ENCODE measurements around the gene LSP1.

LSP1 gene

GRCh38 chr11:1838077-1838425 is 14.8 kb upstream of the LSP1 start:
- DNase-seq: no peak

GRCh38 chr11:1838426-1839144 is 14.3 kb upstream of the LSP1 start, which contains the start of gene TNNI2:
TNNI2 (plus strand) TSS chr11:1838981; CDS start chr11:1839697, 716 bp downstream.
- DNase-seq: no peak

GRCh38 chr11:1839204-1839923 is 13.5 kb upstream of the LSP1 start:
- DNase-seq: no peak

- peak; percentile 84 for DNase-seq
These were observed 12.7 kb upstream of the LSP1 start for GRCh38 chr11:1839924-1840779.

- DNase-seq: no peak
These were observed 12.0 kb upstream of the LSP1 start for GRCh38 chr11:1840780-1841480.

- DNase-seq: no peak
These were observed 11.3 kb upstream of the LSP1 start for GRCh38 chr11:1841511-1842148.

- no peak for DNase-seq
These were observed 10.5 kb upstream of the LSP1 start for GRCh38 chr11:1842149-1843097.

- DNase-seq: no peak
These were observed 9.8 kb upstream of the LSP1 start for GRCh38 chr11:1843098-1843473.

- no peak for DNase-seq
These were observed 9.1 kb upstream of the LSP1 start for GRCh38 chr11:1843796-1844195.

- peak; percentile 83 for DNase-seq
These were observed 8.4 kb upstream of the LSP1 start for GRCh38 chr11:1844221-1845094.

- DNase-seq: no peak
These were observed 7.8 kb upstream of the LSP1 start for GRCh38 chr11:1845095-1845429.

- DNase-seq: peak; percentile 39
These were observed 7.1 kb upstream of the LSP1 start for GRCh38 chr11:1845561-1846452.

GRCh38 chr11:1846453-1846932 is 6.4 kb upstream of the LSP1 start:
- DNase-seq: no peak

- no peak for DNase-seq
These were observed 5.7 kb upstream of the LSP1 start for GRCh38 chr11:1847006-1847735.

- no peak for DNase-seq
These were observed 4.8 kb upstream of the LSP1 start for GRCh38 chr11:1847926-1848639.

- DNase-seq: no peak
These were observed 4.0 kb upstream of the LSP1 start for GRCh38 chr11:1848640-1849430.
